GM15510 (cell line): ENCODE data around the gene STEAP3.

Experiments used
- POLR2A ChIP-seq: IDR thresholded peaks from 3 replicates; pipeline ENCODE4 v1.6.1; 2011; ENCODE audit warnings: borderline replicate concordance; ENCODE audit not compliant: insufficient read length; ENCODE audit errors: extremely low read depth

STEAP3 gene

DNA sequence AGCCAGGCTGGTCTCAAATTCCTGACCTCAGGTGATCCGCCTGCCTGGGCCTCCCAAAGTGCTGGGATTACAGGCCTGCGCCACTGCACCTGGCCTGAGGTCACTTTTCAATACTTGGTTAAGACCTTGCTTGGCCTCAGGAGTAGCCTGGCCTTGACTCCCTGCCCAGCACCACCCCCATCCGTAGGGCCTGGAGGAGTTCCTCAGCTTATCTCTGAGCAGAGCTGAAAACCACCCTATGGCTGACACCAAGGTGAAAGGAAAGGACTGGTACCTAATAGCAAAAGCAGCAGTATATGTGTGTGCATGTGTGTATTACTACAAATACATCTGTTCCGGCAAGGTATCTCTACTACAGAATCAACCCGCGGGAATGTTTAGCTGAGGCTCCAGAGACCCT, 56.0 kb downstream of the STEAP3 start:
- TF ChIP-seq POLR2A, result no peak

GRCh38 chr2:119280680-119281079, 57.0 kb downstream of the STEAP3 start:
- no peak for TF ChIP-seq POLR2A

DNA sequence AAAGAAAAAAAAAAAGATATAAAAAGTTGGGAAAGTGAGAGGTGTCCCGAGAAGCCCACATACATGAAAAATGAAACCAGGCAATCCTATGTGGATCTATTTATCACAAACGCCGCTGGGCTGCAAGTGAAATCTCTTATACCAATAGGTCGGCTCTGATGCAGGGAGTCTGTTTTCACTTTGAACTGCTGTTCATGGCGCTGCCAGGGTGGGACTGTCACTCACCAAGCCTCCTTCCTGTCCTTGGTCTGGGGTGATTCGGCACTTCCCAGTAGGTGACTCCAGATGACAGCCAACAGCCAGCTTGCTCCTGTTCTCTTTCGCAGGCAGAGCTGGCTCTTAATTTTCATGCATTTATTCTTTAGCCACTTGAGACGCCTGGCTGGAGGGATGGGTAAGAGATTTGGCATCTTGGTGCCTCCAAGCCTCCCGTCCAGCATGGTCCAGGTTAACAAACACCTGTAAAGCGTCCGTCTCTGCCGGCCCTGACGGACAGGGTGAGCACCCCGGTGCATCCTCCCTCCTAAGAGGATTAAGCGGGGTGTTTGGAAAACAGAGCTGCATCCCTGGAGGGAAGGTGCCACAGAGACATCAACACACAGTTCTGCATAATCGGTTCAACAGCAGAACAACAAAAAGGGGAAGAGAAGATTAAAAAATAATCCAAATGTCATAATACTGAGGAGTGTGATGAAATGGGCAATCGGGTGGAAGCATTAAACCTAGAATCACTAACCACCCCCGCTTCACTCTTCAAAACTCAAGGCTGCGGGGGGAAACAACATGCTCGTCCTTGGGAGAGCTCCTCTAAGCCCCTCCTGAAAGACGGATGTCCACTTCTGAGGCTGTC, 58.7 kb downstream of the STEAP3 start:
- no peak for TF ChIP-seq POLR2A

- TF ChIP-seq POLR2A, result no peak
Measured at GRCh38 chr2:119282996-119283511, 59.4 kb downstream of the STEAP3 start.

GRCh38 chr2:119283873-119284331, 60.3 kb downstream of the STEAP3 start:
- no peak for TF ChIP-seq POLR2A

GRCh38 chr2:119286661-119287060, 63.0 kb downstream of the STEAP3 start:
- no peak for TF ChIP-seq POLR2A

DNA sequence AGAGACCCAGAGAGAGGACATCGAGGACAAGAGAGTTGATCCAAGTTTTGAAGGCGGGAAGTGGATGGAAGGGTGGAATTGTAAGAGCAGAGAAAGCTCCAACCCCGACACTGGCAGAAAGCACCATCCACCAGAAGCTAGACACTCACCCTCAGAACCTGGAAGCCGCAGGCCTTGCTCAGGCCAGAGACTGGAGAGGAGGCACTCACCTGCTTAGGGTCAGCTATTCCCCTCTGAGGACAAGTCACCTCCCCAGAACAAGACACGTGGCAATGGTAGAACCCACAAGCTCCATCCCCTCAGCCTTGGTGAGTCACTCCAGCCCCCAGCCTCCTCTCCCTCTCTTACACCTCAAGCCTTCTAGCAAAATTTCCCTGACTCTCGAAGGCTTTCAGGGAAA, 64.9 kb downstream of the STEAP3 start:
- no peak for TF ChIP-seq POLR2A

DNA sequence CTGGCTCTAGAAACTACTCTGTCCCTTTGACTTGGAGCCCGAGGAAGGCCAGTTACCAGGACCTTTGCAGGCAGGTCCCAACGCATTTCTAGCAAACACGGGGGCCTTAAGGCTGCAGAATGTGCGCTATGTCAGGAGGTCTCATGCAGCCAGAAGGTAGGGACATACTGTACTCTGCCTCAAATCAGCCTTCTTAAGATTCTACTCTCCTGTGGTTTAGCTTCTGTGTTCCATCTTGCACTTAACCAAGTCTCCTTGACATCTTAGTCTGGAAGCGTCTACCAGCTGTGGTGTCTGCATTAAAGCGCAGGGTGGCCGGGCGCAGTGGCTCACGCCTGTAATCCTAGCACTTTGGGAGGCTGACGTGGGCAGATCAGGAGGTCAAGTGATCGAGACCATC, 65.5 kb downstream of the STEAP3 start:
- no peak for TF ChIP-seq POLR2A

- TF ChIP-seq POLR2A, result no peak
Measured at GRCh38 chr2:119289642-119290041, 66.0 kb downstream of the STEAP3 start.

GRCh38 chr2:119290859-119291587, 67.4 kb downstream of the STEAP3 start:
- TF ChIP-seq POLR2A, result no peak

DNA sequence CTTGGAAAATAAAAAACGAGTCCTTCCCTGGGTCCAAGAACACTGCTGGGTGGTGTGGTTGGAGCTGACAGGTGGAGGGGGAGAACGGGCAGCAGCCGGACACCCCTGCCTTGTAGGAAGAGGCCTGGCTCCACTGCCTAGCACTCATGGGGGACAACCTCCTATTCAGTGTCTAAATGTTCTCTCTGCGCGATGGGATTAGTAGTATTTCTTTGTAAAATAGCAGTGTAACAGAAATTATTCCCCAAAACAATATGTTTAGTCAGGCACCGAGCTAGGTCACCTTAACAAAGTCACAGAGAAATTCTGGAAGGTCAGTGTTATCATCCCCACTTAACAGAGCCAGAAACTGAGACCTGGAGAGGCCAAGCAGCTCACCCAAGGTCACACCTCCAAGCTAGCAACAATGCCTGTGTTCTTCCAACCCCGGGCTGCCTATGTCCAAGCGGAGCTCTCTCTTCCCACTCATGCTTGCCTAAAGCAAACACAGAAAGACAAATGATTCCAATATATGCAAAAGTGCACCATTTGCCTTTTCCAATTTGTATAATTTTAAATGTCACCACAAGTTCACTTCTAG, 68.0 kb downstream of the STEAP3 start:
- no peak for TF ChIP-seq POLR2A

GRCh38 chr2:119292226-119292625, 68.6 kb downstream of the STEAP3 start:
- no peak for TF ChIP-seq POLR2A

GRCh38 chr2:119293254-119293653, 69.6 kb downstream of the STEAP3 start:
- no peak for TF ChIP-seq POLR2A

DNA sequence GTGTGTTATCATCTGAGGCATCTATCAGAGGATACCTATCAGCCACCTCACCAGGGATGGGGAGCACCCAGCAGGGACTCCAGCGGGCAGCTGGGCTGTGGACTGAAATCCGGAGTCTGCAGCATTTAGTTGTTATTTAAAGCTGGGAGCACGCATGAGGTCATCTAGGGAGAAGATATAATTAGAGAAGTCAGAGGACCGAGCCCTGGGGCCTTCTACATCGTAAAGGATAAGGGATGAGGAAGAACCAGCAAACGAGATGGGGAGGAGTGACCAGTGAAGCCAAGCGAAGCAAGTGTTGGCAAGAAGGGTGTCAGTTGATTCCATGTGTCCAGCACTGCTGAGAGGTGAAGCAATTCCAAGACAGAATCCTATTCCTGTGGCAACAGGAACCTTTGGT, 70.3 kb downstream of the STEAP3 start:
- no peak for TF ChIP-seq POLR2A

GRCh38 chr2:119294671-119295070, 71.0 kb downstream of the STEAP3 start:
- no peak for TF ChIP-seq POLR2A
